IMR-90 (cell line): ENCODE measurements around the gene PTPRU. TPM values are rescaled to one million over a fixed set of nuclear protein-coding genes. Genes with fewer than 3 reads are reported as not detected.

Experiments used
- ATAC-seq: fragments of 200-7000 bp; cut with Tn5 transposase; 2 replicates; pipeline ENCODE4 v1.9.1; 2020; ENCODE audit warnings: low read depth, mild to moderate bottlenecking, moderate library complexity
- BruUV-seq: library from RNA; stranded (reverse); fragments of 400-500 nt; replicated peaks from 2 replicates; lab custom pipeline; 2021; lab: Mats Ljungman, UMichigan
- CTCF ChIA-PET: fragments of 300-600 bp; formaldehyde crosslinking; extraction: SDS; loops from one replicate; lab custom pipeline; 2021; ENCODE audit warnings: antibody characterized with exemption; lab: Yijun Ruan, JAX
- POLR2A ChIA-PET: fragments of 300-600 bp; sonication (Branson Sonifier 250); formaldehyde crosslinking; loops from one replicate; lab custom pipeline; 2022; ENCODE audit warnings: antibody characterized with exemption; ENCODE audit not compliant: unreplicated experiment; lab: Charles Lee
- DNase-seq: peaks from one replicate; pipeline ENCODE4 v3.0.0; 2013
- H2AFZ ChIP-seq: replicated peaks from 2 replicates; pipeline ENCODE3; 2013; ENCODE audit warnings: low read length, mild to moderate bottlenecking; ENCODE audit not compliant: poor library complexity
- H2AK5ac ChIP-seq: 2 replicates; pipeline ENCODE4 v1.6.1; 2013; ENCODE audit warnings: low read depth, low read length, inconsistent platforms
- H2AK9ac ChIP-seq: replicated peaks from 2 replicates; pipeline ENCODE3; 2013; ENCODE audit warnings: mild to moderate bottlenecking, low read depth, low read length, moderate library complexity; ENCODE audit not compliant: poor library complexity
- H2BK120ac ChIP-seq: 2 replicates; pipeline ENCODE4 v1.6.1; 2013; ENCODE audit warnings: low read depth, low read length, inconsistent platforms
- H2BK15ac ChIP-seq: 3 replicates; pipeline ENCODE4 v1.6.1; 2013; ENCODE audit warnings: low read depth, low read length, inconsistent platforms
- H2BK20ac ChIP-seq: 2 replicates; pipeline ENCODE4 v1.6.1; 2013; ENCODE audit warnings: low read depth, mild to moderate bottlenecking, inconsistent platforms, low read length, moderate library complexity
- H2BK5ac ChIP-seq: 2 replicates; pipeline ENCODE4 v1.6.1; 2013; ENCODE audit warnings: mild to moderate bottlenecking, low read depth, low read length, inconsistent platforms; ENCODE audit not compliant: poor library complexity, severe bottlenecking
- H3K14ac ChIP-seq: replicated peaks from 2 replicates; pipeline ENCODE4 v1.6.1; 2013; ENCODE audit warnings: low read depth, low read length, inconsistent platforms
- H3K18ac ChIP-seq: 2 replicates; pipeline ENCODE4 v1.6.1; 2013; ENCODE audit warnings: low read depth, low read length, control low read depth
- H3K23ac ChIP-seq: 2 replicates; pipeline ENCODE4 v1.6.1; 2013; ENCODE audit warnings: low read depth, low read length, inconsistent platforms
- H3K27ac ChIP-seq: 2 replicates; pipeline ENCODE4 v1.5.1; 2013; ENCODE audit warnings: mild to moderate bottlenecking, control low read depth, low read length; ENCODE audit not compliant: insufficient read depth
- H3K27me3 ChIP-seq: 2 replicates; pipeline ENCODE4 v1.6.1; 2013; ENCODE audit warnings: low read length; ENCODE audit not compliant: control insufficient read depth, insufficient read depth
- H3K36me3 ChIP-seq: 2 replicates; pipeline ENCODE4 v1.6.1; 2013; ENCODE audit warnings: low read length, mixed read lengths; ENCODE audit not compliant: control insufficient read depth, insufficient read depth
- H3K4ac ChIP-seq: 2 replicates; pipeline ENCODE4 v1.6.1; 2013; ENCODE audit warnings: low read depth, low read length, inconsistent platforms
- H3K4me1 ChIP-seq: 2 replicates; pipeline ENCODE4 v1.6.1; 2013; ENCODE audit warnings: low read length, mixed read lengths; ENCODE audit not compliant: control insufficient read depth, insufficient read depth
- H3K4me2 ChIP-seq: 2 replicates; pipeline ENCODE4 v1.6.1; 2013; ENCODE audit warnings: low read depth, mild to moderate bottlenecking, control low read depth, low read length, moderate library complexity
- H3K4me3 ChIP-seq: 2 replicates; pipeline ENCODE4 v1.5.1; 2013; ENCODE audit warnings: low read depth, mild to moderate bottlenecking, control low read depth, low read length, moderate library complexity; ENCODE audit not compliant: insufficient read depth
- H3K56ac ChIP-seq: 2 replicates; pipeline ENCODE4 v1.6.1; 2013; ENCODE audit warnings: low read length, inconsistent platforms; ENCODE audit not compliant: insufficient read depth; ENCODE audit errors: extremely low read depth
- H3K79me1 ChIP-seq, 2 experiments: 2 replicates each; pipeline ENCODE4 v1.6.1; 2013; ENCODE audit warnings: low read length in 2 of 2, inconsistent platforms in 1 of 2, low read depth in 1 of 2
- H3K9ac ChIP-seq: 2 replicates; pipeline ENCODE4 v1.6.1; 2013; ENCODE audit warnings: low read depth, low read length, control low read depth
- H3K9me1 ChIP-seq: 2 replicates; pipeline ENCODE4 v1.6.1; 2013; ENCODE audit warnings: low read length, inconsistent platforms; ENCODE audit not compliant: insufficient read depth
- H3K9me3 ChIP-seq: 2 replicates; pipeline ENCODE4 v1.6.1; 2013; ENCODE audit warnings: low read length; ENCODE audit not compliant: control insufficient read depth, insufficient read depth
- H4K20me1 ChIP-seq: 2 replicates; pipeline ENCODE4 v1.6.1; 2013; ENCODE audit warnings: low read length, inconsistent platforms; ENCODE audit not compliant: insufficient read depth
- H4K5ac ChIP-seq: 2 replicates; pipeline ENCODE4 v1.6.1; 2013; ENCODE audit warnings: mild to moderate bottlenecking, low read depth, low read length, control low read depth
- H4K8ac ChIP-seq, 2 experiments: 2 replicates each; pipeline ENCODE4 v1.6.1; 2013; ENCODE audit warnings: low read depth in 2 of 2, low read length in 2 of 2, control low read depth in 1 of 2, inconsistent platforms in 1 of 2
- H4K91ac ChIP-seq: 2 replicates; pipeline ENCODE4 v1.6.1; 2013; ENCODE audit warnings: low read depth, low read length, inconsistent platforms; ENCODE audit not compliant: insufficient read depth
- BHLHE40 ChIP-seq: fragments of 150-350 bp; IDR thresholded peaks from 2 replicates; pipeline ENCODE4 v1.6.1; 2016; ENCODE audit warnings: mild to moderate bottlenecking, low read depth, low read length
- CEBPB ChIP-seq: IDR thresholded peaks from 2 replicates; pipeline ENCODE4 v1.6.1; 2012; ENCODE audit warnings: low read depth, low read length, improper control_type of control experiment
- MAFK ChIP-seq: IDR thresholded peaks from 2 replicates; pipeline ENCODE4 v1.6.1; 2012; ENCODE audit warnings: low read depth, low read length, improper control_type of control experiment
- MAZ ChIP-seq: IDR thresholded peaks from 2 replicates; pipeline ENCODE4 v1.6.1; 2012; ENCODE audit warnings: low read depth, mild to moderate bottlenecking, low read length, improper control_type of control experiment, moderate library complexity, borderline replicate concordance
- NFE2L2 ChIP-seq: fragments of 150-350 bp; IDR thresholded peaks from 2 replicates; pipeline ENCODE4 v1.6.1; 2016; ENCODE audit warnings: low read depth, mild to moderate bottlenecking, low read length
- SMC3 ChIP-seq: fragments of 150-350 bp; IDR thresholded peaks from 2 replicates; pipeline ENCODE4 v1.6.1; 2016; ENCODE audit warnings: low read depth, mild to moderate bottlenecking, antibody characterized with exemption, low read length, moderate library complexity
- USF2 ChIP-seq: fragments of 150-350 bp; IDR thresholded peaks from 2 replicates; pipeline ENCODE4 v1.6.1; 2017; ENCODE audit warnings: mild to moderate bottlenecking, antibody characterized with exemption, low read length, low read depth
- WGBS, 2 experiments: methylation state at CpG; one replicate each; pipeline versions ENCODE4 v1.1.5 to v1.1.7; 2013; ENCODE audit warnings: missing lambda C conversion rate in 2 of 2; ENCODE audit not compliant: insufficient read length in 1 of 2; ENCODE audit errors: extremely low coverage in 2 of 2; 5-methylcytosine and 5-hydroxymethylcytosine counted together
- dilution Hi-C: fragments of 300-500 bp; cut with HindIII; formaldehyde crosslinking; loops from one replicate; pipeline ENCODE4 v1.14.3; 2018; ENCODE audit warnings: low sequenced_read_pairs; ENCODE audit not compliant: unreplicated experiment
- in situ Hi-C: fragments of 300-500 bp; cut with MboI; formaldehyde crosslinking; loops from 3 replicates; pipeline ENCODE4 v1.14.3; 2019; ENCODE audit warnings: low sequenced_read_pairs, inconsistent platforms, mixed read lengths
- intact Hi-C: fragments of 100-400 bp; cut with micrococcal nuclease; formaldehyde crosslinking; loops from 2 replicates; pipeline ENCODE4 v1.10.0; 2022
- polyA plus RNA-seq, 3 experiments: library from polyadenylated mRNA; depleted of rRNA; stranded (reverse); fragments of >200 nt; gene quantifications; 2 replicates each; pipeline ENCODE4 v1.2.3, GENCODE V29; 2012; ENCODE audit warnings: low replicate concordance in 1 of 3
- total RNA-seq: library from RNA; depleted of rRNA; stranded (reverse); fragments of >200 nt; gene quantifications from 2 replicates; pipeline ENCODE4 v1.2.3, GENCODE V29; 2012
- TF ChIP-seq, protein P1 (sequence below): fragments of 150-350 bp; IDR thresholded peaks from 2 replicates; pipeline ENCODE4 v1.6.1; 2016; ENCODE audit warnings: low read depth, mild to moderate bottlenecking, low read length, moderate library complexity, borderline replicate concordance

PTPRU gene
- total and polyA plus RNA-seq, 2 of the 4 experiments (the other 2 are of a cell fraction) = 7.0 to 10.7 TPM

DNA sequence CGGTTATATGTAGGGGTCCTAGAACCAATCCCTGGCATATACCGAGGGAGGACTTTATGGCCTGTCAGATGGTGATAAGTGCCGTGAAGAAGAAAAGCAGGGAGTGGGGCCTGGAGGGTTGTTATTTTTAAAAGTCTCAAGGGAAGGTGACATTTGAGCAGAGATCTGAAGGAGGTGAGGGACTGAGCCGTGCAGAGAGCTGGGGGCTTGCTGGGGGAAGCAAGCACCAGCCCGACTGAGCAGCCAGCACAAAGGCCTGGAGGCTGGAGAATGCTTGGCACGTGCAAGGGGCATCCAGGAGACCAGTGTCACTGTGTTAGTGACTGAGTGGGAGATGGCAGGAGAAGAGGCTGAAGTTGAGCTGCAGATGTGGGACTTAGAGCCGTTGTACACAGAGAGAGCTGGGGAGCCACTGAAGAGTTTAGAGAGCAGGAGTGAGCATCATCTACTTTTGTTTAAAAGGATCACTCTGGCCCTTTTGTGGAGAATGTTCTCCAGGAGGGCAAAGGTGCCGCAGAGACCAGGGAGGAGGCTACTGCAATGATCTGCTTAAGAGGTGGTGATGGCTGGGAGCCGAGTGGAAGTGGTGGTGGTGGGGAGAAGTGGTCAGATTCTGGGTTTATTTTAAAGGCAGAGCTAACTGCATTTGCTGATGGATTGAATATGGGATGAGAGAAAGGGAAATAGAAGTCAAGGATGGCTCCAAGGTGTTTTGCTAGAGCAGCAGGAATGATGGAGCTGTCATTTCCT lies 31.2 kb downstream of the PTPRU start:
- 92% methylated on average over 4 of the region's 9 CpGs; no CpG with 5 or more reads in 1 of the 2 experiments for WGBS, 2 experiments
- Histone ChIP-seq H2BK15ac (no peak overlapping the region), H3K36me3 (no peaks in the 10 kb centered on the region), H4K20me1 (no peaks in the 10 kb centered on the region; the same call in 1 of the 2 replicates), H3K4me1 (peaks cover 10% of the 10 kb centered on the region; the same call in 1 of the 2 replicates), H4K8ac (no peak overlapping the region), H2BK120ac (no peak overlapping the region), H4K91ac (no peak overlapping the region), H3K14ac (no peak overlapping the region), H3K27ac (no peak overlapping the region), H3K9me3 (no peaks in the 10 kb centered on the region), H2AFZ (no peak overlapping the region), H3K56ac (no peak overlapping the region), H3K9ac (no peak overlapping the region), H4K5ac (no peak overlapping the region), H3K27me3 (no peaks in the 10 kb centered on the region), H2BK20ac (no peak overlapping the region), H2BK5ac (no peak overlapping the region), H3K79me1 (no peaks in the 10 kb centered on the region), H3K4ac (no peak overlapping the region), H2AK5ac (no peak overlapping the region), H3K4me3 (no peak overlapping the region), H2AK9ac (no peak overlapping the region), H3K23ac (no peak overlapping the region), H3K18ac (no peak overlapping the region), H3K4me2 (no peak overlapping the region), H3K9me1 (no peaks in the 10 kb centered on the region; the same call in 1 of the 2 replicates)
- TF ChIP-seq NFE2L2 (no peak), USF2 (no peak), SMC3 (no peak), BHLHE40 (no peak), MAZ (no peak), MAFK (no peak), CEBPB (no peak)
- TF ChIP-seq, protein P1, sequence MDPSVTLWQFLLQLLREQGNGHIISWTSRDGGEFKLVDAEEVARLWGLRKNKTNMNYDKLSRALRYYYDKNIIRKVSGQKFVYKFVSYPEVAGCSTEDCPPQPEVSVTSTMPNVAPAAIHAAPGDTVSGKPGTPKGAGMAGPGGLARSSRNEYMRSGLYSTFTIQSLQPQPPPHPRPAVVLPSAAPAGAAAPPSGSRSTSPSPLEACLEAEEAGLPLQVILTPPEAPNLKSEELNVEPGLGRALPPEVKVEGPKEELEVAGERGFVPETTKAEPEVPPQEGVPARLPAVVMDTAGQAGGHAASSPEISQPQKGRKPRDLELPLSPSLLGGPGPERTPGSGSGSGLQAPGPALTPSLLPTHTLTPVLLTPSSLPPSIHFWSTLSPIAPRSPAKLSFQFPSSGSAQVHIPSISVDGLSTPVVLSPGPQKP = no peak
- no peak for ATAC-seq
- intact Hi-C loops = no loop called here
- no peak for DNase-seq
- dilution Hi-C loops = no loop called here
- CTCF ChIA-PET = no interaction called here
- in situ Hi-C loops = no loop called here
- POLR2A ChIA-PET = interaction anchor here (0.6 kb wide), 1 partner anchor 8 kb away, joined by 3 read pairs; no protein-coding TSS in a partner anchor
- no TSS peak for BruUV-seq
